ENCODE results near the gene KRTAP4-5. TPM values are rescaled to one million over a fixed set of nuclear protein-coding genes. Genes with fewer than 3 reads are reported as not detected.
"Not testable (repeated sequence)": the region's sequence is repeated elsewhere in the genome, so short reads cannot be mapped to it uniquely, and the experiment has no call there.

KRTAP4-5 gene
- total and polyA plus RNA-seq, 9 donors: not detected

GRCh38 chr17:41150026-41150425 is 401 bp upstream of the KRTAP4-5 start:
- Histone ChIP-seq H3K27ac (no peak overlapping the region), H3K27me3 (no peaks in the 10 kb centered on the region), H3K4me1 (ENCODE audit: insufficient read depth) (no peaks in the 10 kb centered on the region), H3K9me3 (no peaks in the 10 kb centered on the region), H3K4me3 (no peak overlapping the region), H3K36me3 (no peaks in the 10 kb centered on the region)
- TF ChIP-seq POLR2A (IDR thresholded peaks at IDR 0.05) (no peak), CTCF (IDR thresholded peaks at IDR 0.05) (no peak), EP300 (IDR thresholded peaks at IDR 0.05) (no peak)
- DNase-seq: no peak
- 81 to 85% (median 84%) methylated on average over 4 of the region's 4 CpGs for WGBS, 3 donors
- intact Hi-C loops (cut with DNase I): no loop called here

- H3K27me3 ChIP-seq; H3K4me3 ChIP-seq; H3K36me3 ChIP-seq; H3K27ac ChIP-seq; intact Hi-C loops (cut with DNase I); H3K9me3 ChIP-seq; H3K4me1 ChIP-seq (ENCODE audit: insufficient read depth); DNase-seq: not testable (repeated sequence)
- WGBS, 3 donors: 69 to 81% (median 70%) methylated on average over 10 of the region's 10 CpGs
Observed at GRCh38 chr17:41148971-41149651, 514 bp downstream of the KRTAP4-5 start.

DNA sequence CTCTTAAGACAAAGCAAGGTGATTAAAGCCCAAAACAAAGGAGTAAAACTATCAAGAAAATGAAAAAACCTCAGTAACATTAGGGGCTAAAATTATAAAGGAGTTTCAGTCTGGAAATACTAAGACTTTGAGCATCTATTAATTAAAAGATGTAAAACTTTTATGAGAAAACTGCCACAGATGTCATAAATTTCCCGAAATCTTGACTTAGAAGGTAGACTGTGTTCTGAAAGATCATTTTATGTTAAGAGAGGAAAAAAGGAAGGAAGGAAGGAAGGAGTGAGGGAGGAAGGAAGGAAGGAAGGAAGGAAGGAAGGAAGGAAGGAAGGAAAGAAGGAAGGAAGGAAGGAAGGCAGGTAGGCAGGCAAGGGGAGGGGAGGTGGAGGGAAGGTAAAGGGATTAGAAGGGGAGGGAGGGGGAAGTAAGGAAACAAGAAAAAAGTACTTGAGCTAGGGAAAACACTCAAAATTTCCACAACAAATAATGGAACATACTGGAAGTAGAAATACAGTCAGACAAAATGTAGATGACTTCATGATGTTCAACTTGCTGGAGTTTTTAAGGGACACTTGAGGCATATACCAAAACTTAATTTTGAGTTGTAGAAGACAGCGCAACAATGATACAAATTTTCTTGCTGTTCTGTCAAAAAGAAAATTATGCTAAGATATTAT is 2.0 kb downstream of the KRTAP4-5 start:
- TF ChIP-seq EP300 (IDR thresholded peaks at IDR 0.05) (no peak), CTCF (IDR thresholded peaks at IDR 0.05) (no peak), POLR2A (IDR thresholded peaks at IDR 0.05) (no peak)
- WGBS, 3 donors: 71 to 95% (median 93%) methylated on average over 2 of the region's 2 CpGs
- Histone ChIP-seq H3K27ac (no peak overlapping the region), H3K4me1 (ENCODE audit: insufficient read depth) (no peaks in the 10 kb centered on the region), H3K27me3 (no peaks in the 10 kb centered on the region), H3K36me3 (no peaks in the 10 kb centered on the region), H3K9me3 (no peaks in the 10 kb centered on the region), H3K4me3 (no peak overlapping the region)
- DNase-seq: no peak
- intact Hi-C loops (cut with DNase I): no loop called here

- Histone ChIP-seq H3K27ac (no peak overlapping the region), H3K36me3 (no peaks in the 10 kb centered on the region), H3K4me3 (no peak overlapping the region), H3K9me3 (no peaks in the 10 kb centered on the region), H3K4me1 (ENCODE audit: insufficient read depth) (no peaks in the 10 kb centered on the region), H3K27me3 (no peaks in the 10 kb centered on the region)
- intact Hi-C loops (cut with DNase I): no loop called here
- no peak for TF ChIP-seq EP300 (IDR thresholded peaks at IDR 0.05)
- WGBS, 3 donors: 88 to 89% (median 88%) methylated on average over 2 of the region's 2 CpGs
- DNase-seq: no peak
Observed at GRCh38 chr17:41145261-41145660, 4.4 kb downstream of the KRTAP4-5 start.

GRCh38 chr17:41144846-41145245 is 4.8 kb downstream of the KRTAP4-5 start:
- 32 to 63% (median 42%) methylated on average over 1 of the region's 1 CpG for WGBS, 3 donors
- Histone ChIP-seq H3K27ac (no peak overlapping the region), H3K27me3 (no peaks in the 10 kb centered on the region), H3K36me3 (no peaks in the 10 kb centered on the region), H3K9me3 (no peaks in the 10 kb centered on the region), H3K4me3 (no peak overlapping the region), H3K4me1 (ENCODE audit: insufficient read depth) (no peaks in the 10 kb centered on the region)
- intact Hi-C loops (cut with DNase I): no loop called here
- no peak for DNase-seq
- TF ChIP-seq EP300 (IDR thresholded peaks at IDR 0.05): no peak
- no peak for TF ChIP-seq CTCF (IDR thresholded peaks at IDR 0.05)
- TF ChIP-seq POLR2A (IDR thresholded peaks at IDR 0.05): no peak
